Fibroblast of lung (primary cell): Measurements from ENCODE around the gene TP73. TPM values are rescaled to one million over a fixed set of nuclear protein-coding genes. Genes with fewer than 3 reads are reported as not detected.

Experiments
- DNase-seq, 2 donors: peaks; one replicate each; pipeline versions ENCODE4 v3.0.0 to v3.0.0-alpha.2; 2010; ENCODE audit warnings: low read depth in 2 of 2
- H2AFZ ChIP-seq: 2 replicates; pipeline ENCODE4 v1.5.1; 2012; ENCODE audit warnings: low read length, control low read depth, inconsistent platforms
- H3K27ac ChIP-seq: 2 replicates; pipeline ENCODE4 v1.5.1; 2011; ENCODE audit warnings: low read length, control low read depth; ENCODE audit not compliant: insufficient read depth
- H3K27me3 ChIP-seq: 2 replicates; pipeline ENCODE4 v1.5.1; 2011; ENCODE audit warnings: mild to moderate bottlenecking, low read length; ENCODE audit not compliant: control insufficient read depth, insufficient read depth
- H3K36me3 ChIP-seq: 2 replicates; pipeline ENCODE4 v1.5.1; 2011; ENCODE audit warnings: low read length; ENCODE audit not compliant: control insufficient read depth, insufficient read depth
- H3K4me1 ChIP-seq: 2 replicates; pipeline ENCODE4 v1.5.1; 2011; ENCODE audit warnings: low read length; ENCODE audit not compliant: control insufficient read depth, insufficient read depth; ENCODE audit errors: extremely low read depth
- H3K4me2 ChIP-seq: 2 replicates; pipeline ENCODE4 v1.5.1; 2011; ENCODE audit warnings: low read length, control low read depth; ENCODE audit not compliant: insufficient read depth; ENCODE audit errors: extremely low read depth
- H3K4me3 ChIP-seq, 4 experiments: fragments of 200-600 bp in 1 of 4; sonication (generic) in 1 of 4; replicated peaks in 1 of 4; 2 replicates each; pipeline ENCODE4 v1.5.1; 2011 to 2016; ENCODE audit warnings: low read length in 4 of 4, low read depth in 3 of 4, mild to moderate bottlenecking in 3 of 4, control low read depth in 2 of 4, inconsistent platforms in 1 of 4, mixed read lengths in 1 of 4; ENCODE audit not compliant: insufficient read depth in 1 of 4; ENCODE audit errors: control extremely low read depth in 1 of 4
- H3K79me2 ChIP-seq: 2 replicates; pipeline ENCODE4 v1.5.1; 2012; ENCODE audit warnings: mild to moderate bottlenecking, low read length, inconsistent platforms; ENCODE audit not compliant: control insufficient read depth, insufficient read depth
- H3K9ac ChIP-seq: 2 replicates; pipeline ENCODE4 v1.5.1; 2011; ENCODE audit warnings: mild to moderate bottlenecking, low read length, control low read depth; ENCODE audit not compliant: insufficient read depth
- H3K9me3 ChIP-seq: 2 replicates; pipeline ENCODE4 v1.5.1; 2012; ENCODE audit warnings: low read depth, low read length; ENCODE audit not compliant: control insufficient read depth, insufficient read depth
- H4K20me1 ChIP-seq: 2 replicates; pipeline ENCODE4 v1.5.1; 2011; ENCODE audit warnings: low read length; ENCODE audit not compliant: control insufficient read depth, insufficient read depth; ENCODE audit errors: extremely low read depth
- EZH2 ChIP-seq: IDR thresholded peaks from 2 replicates; pipeline ENCODE4 v1.5.1; 2012; ENCODE audit warnings: low read length, control low read depth, mild to moderate bottlenecking; ENCODE audit errors: missing control alignments
- polyA plus RNA-seq, 2 donors: library from polyadenylated mRNA; depleted of rRNA in 1 of 2; stranded (reverse) in 1 of 2; unstranded in 1 of 2; fragments of >200 nt; gene quantifications; 2 replicates each; pipeline ENCODE4 v1.2.1, GENCODE V29; 2011 to 2012; ENCODE audit warnings: missing spikeins in 1 of 2
- total RNA-seq: library from RNA; depleted of rRNA; stranded (reverse); fragments of >200 nt; gene quantifications from 2 replicates; pipeline ENCODE4 v1.2.1, GENCODE V29; 2014
- TF ChIP-seq, protein P1 (sequence below), 2 donors: IDR thresholded peaks in 1 of 2; conservative IDR thresholded peaks in 1 of 2; 1 replicate in 1 of 2; 2 replicates in 1 of 2; pipeline ENCODE4 v1.5.1; 2011 to 2012; ENCODE audit warnings: low read length in 2 of 2, control low read depth in 1 of 2, inconsistent platforms in 1 of 2, low read depth in 1 of 2, mild to moderate bottlenecking in 1 of 2

Gene TP73
- total and polyA plus RNA-seq, 2 donors (not counting 1 experiment from before 2014, with no cell fraction given) = not detected

DNA sequence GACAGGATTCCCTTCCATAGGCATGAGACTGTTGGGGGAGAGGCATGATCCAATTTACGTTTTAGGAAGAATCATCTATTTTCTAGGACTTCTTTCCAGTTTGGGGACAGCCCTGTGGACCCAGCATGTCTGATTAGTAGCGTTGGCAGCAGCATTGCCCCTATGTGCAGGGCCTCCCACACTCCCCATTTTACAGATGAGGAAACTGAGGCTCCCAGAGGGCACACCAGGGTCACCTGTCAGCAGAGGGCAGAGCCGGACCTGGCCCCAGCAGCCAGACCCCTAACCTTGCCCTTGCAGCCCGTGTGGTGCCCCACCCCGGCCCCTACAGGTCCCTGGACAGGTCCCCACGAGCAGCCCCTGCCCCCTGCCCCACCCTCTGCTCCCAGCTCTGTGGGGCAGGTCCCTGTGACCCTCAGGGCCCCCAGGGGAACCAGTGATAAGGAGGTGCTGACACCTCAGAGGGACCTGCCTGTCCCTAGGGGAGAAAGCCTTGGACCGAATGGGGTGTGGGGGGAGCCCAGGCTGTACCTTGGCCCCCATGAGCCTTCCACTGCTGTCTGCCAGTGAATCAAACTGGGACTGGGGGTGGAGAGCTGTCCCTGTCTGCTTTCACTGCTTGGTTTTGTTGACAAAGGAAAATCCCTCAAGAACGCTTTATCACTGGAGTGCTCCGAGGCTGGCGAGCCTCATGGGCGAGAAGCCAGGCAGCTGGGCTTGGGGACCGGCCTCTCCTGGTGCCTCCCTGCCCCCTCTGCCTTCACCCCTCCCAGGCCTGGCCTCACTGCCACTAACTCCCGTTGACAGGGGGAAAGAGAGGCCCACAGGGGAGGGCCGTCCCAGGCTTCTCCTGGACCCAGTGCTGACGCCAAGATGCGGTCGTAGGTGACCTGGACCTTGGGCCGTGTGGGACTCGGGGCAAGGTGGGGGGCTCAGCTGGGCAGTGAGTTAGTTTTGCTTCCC is 60.5 kb downstream of the TP73 start:
- Histone ChIP-seq H3K4me2 (no peak overlapping the region), H3K27ac (no peak overlapping the region), H2AFZ (no peak overlapping the region), H3K4me1 (no peaks in the 10 kb centered on the region), H3K36me3 (no peaks in the 10 kb centered on the region), H3K9ac (no peak overlapping the region), H4K20me1 (no peaks in the 10 kb centered on the region), H3K4me3 (no peak overlapping the region), H3K27me3 (no peaks in the 10 kb centered on the region), H3K9me3 (no peaks in the 10 kb centered on the region), H3K79me2 (no peaks in the 10 kb centered on the region)
- TF ChIP-seq, protein P1, sequence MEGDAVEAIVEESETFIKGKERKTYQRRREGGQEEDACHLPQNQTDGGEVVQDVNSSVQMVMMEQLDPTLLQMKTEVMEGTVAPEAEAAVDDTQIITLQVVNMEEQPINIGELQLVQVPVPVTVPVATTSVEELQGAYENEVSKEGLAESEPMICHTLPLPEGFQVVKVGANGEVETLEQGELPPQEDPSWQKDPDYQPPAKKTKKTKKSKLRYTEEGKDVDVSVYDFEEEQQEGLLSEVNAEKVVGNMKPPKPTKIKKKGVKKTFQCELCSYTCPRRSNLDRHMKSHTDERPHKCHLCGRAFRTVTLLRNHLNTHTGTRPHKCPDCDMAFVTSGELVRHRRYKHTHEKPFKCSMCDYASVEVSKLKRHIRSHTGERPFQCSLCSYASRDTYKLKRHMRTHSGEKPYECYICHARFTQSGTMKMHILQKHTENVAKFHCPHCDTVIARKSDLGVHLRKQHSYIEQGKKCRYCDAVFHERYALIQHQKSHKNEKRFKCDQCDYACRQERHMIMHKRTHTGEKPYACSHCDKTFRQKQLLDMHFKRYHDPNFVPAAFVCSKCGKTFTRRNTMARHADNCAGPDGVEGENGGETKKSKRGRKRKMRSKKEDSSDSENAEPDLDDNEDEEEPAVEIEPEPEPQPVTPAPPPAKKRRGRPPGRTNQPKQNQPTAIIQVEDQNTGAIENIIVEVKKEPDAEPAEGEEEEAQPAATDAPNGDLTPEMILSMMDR (conservative IDR thresholded peaks at IDR 0.05 in 1 of 2, IDR thresholded peaks at IDR 0.05 in 1 of 2; ENCODE audit: low read depth in 1 of 2, low read length in 2 of 2) = no peak
- no peak for DNase-seq

DNA sequence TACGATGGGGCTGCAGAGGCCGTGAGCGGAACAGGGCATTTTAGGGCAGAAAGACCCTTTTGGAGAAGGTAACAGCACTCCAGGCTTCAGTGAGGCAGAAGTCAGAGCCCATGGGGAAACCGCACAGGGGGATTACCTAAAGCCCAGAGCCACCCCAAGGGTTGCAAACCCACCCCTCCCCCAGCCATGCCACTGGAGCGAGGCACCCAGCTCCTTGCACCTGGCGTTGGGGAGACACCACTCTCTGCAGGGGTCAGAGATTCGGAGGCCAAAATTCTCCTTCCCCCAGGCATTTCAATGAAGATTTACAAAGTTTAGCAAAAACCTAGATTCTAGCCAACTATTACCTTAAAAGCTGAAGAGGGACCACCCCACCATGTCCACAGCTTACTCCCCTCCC is 61.5 kb downstream of the TP73 start:
- Histone ChIP-seq H3K36me3 (no peaks in the 10 kb centered on the region), H4K20me1 (no peaks in the 10 kb centered on the region), H3K9ac (no peak overlapping the region), H3K27me3 (no peaks in the 10 kb centered on the region), H3K9me3 (no peaks in the 10 kb centered on the region), H3K79me2 (no peaks in the 10 kb centered on the region), H3K4me1 (no peaks in the 10 kb centered on the region), H3K27ac (no peak overlapping the region), H2AFZ (no peak overlapping the region), H3K4me3 (no peak overlapping the region), H3K4me2 (no peak overlapping the region)
- no peak for DNase-seq
- TF ChIP-seq, protein P1 (conservative IDR thresholded peaks at IDR 0.05 in 1 of 2, IDR thresholded peaks at IDR 0.05 in 1 of 2; ENCODE audit: low read depth in 1 of 2, low read length in 2 of 2) = no peak
- TF ChIP-seq EZH2 = no peak

DNA sequence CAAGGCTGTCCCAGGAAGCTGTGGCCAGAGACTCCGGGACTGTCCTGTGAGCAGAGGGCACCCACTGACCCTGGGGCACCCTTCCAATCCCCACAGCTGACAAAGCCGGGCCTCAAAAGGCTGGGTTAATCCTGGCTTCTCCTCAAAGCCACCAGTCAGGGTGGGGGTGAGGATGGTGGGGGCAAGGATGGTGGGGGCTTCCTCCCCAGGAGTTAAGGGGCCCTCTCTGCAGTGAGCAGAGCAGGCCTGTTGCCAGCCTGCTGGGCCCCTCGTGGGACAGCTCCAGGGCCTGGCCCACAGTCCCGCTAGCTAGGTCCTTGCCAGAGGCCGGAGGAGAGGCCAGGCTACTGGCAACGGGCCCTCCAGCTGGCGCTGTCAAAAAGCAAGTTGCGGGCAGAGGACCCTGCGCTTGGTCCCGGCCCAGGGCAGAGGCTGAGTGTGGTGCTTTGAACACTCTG is 62.0 kb downstream of the TP73 start:
- H4K20me1 ChIP-seq = no peaks in the 10 kb centered on the region
- H3K36me3 ChIP-seq = no peaks in the 10 kb centered on the region
- DNase-seq = no peak
- H3K79me2 ChIP-seq = no peaks in the 10 kb centered on the region
- H3K4me3 ChIP-seq = no peak overlapping the region
- H3K9me3 ChIP-seq = no peaks in the 10 kb centered on the region
- H3K9ac ChIP-seq = no peak overlapping the region
- no peak overlapping the region for H2AFZ ChIP-seq
- H3K4me1 ChIP-seq = no peaks in the 10 kb centered on the region
- H3K4me2 ChIP-seq = no peak overlapping the region
- no peak for TF ChIP-seq EZH2
- TF ChIP-seq, protein P1 (conservative IDR thresholded peaks at IDR 0.05 in 1 of 2, IDR thresholded peaks at IDR 0.05 in 1 of 2; ENCODE audit: low read depth in 1 of 2, low read length in 2 of 2) = no peak
- H3K27me3 ChIP-seq = no peaks in the 10 kb centered on the region
- no peak overlapping the region for H3K27ac ChIP-seq
